ENCODE results near the gene PLA2G15. TPM values are rescaled to one million over a fixed set of nuclear protein-coding genes. Genes with fewer than 3 reads are reported as not detected.

Gene PLA2G15
- total and polyA plus RNA-seq, 2 donors (not counting 1 experiment from before 2014, with no cell fraction given) = 22.2 to 28.7 TPM

DNA sequence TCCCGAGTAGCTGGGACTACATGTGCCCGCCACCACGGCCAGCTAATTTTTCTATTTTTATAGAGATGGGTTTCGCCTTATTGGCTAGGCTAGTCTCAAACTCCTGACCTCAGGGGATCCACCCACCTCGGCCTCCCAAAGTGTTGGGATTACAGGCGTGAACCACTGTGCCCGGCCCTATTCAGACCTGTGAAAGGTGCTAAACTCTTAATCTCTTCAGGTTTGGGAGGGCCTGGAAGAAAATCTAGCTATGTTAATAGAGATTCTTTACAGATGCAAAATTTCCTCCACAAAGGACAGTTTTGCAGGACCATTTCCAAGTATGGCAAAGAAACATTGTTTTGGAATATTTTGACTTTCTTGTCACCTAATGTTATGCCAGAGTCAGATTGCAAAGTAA, 3.1 kb upstream of the PLA2G15 start:
- no peak for DNase-seq (ENCODE audit: low read depth in 2 of 2)
- Histone ChIP-seq H3K4me2 (ENCODE audit: extremely low read depth, insufficient read depth, low read length) (no peak overlapping the region), H3K79me2 (ENCODE audit: control insufficient read depth, insufficient read depth, low read length) (peaks cover 8% of the 10 kb centered on the region), H3K9ac (ENCODE audit: insufficient read depth, low read length) (no peak overlapping the region), H3K4me1 (ENCODE audit: control insufficient read depth, extremely low read depth, insufficient read depth, low read length) (peaks cover 8% of the 10 kb centered on the region), H3K27ac (ENCODE audit: insufficient read depth, low read length) (no peak overlapping the region), H3K27me3 (ENCODE audit: control insufficient read depth, insufficient read depth, low read length) (no peaks in the 10 kb centered on the region), H3K9me3 (ENCODE audit: control insufficient read depth, insufficient read depth, low read depth, low read length) (no peaks in the 10 kb centered on the region), H4K20me1 (ENCODE audit: control insufficient read depth, extremely low read depth, insufficient read depth, low read length) (no peaks in the 10 kb centered on the region), H3K36me3 (ENCODE audit: control insufficient read depth, insufficient read depth, low read length) (no peaks in the 10 kb centered on the region), H3K4me3 (replicated peaks in 1 of 4; ENCODE audit: control extremely low read depth in 1 of 4, insufficient read depth in 1 of 4, low read depth in 3 of 4, low read length in 4 of 4) (no peak overlapping the region), H2AFZ (ENCODE audit: low read length) (no peak overlapping the region)
- TF ChIP-seq EZH2 (IDR thresholded peaks at IDR 0.05; ENCODE audit: low read length, missing control alignments) = no peak
- TF ChIP-seq, protein P1, sequence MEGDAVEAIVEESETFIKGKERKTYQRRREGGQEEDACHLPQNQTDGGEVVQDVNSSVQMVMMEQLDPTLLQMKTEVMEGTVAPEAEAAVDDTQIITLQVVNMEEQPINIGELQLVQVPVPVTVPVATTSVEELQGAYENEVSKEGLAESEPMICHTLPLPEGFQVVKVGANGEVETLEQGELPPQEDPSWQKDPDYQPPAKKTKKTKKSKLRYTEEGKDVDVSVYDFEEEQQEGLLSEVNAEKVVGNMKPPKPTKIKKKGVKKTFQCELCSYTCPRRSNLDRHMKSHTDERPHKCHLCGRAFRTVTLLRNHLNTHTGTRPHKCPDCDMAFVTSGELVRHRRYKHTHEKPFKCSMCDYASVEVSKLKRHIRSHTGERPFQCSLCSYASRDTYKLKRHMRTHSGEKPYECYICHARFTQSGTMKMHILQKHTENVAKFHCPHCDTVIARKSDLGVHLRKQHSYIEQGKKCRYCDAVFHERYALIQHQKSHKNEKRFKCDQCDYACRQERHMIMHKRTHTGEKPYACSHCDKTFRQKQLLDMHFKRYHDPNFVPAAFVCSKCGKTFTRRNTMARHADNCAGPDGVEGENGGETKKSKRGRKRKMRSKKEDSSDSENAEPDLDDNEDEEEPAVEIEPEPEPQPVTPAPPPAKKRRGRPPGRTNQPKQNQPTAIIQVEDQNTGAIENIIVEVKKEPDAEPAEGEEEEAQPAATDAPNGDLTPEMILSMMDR (conservative IDR thresholded peaks at IDR 0.05 in 1 of 2, IDR thresholded peaks at IDR 0.05 in 1 of 2; ENCODE audit: low read depth in 1 of 2, low read length in 2 of 2) = no peak

DNA sequence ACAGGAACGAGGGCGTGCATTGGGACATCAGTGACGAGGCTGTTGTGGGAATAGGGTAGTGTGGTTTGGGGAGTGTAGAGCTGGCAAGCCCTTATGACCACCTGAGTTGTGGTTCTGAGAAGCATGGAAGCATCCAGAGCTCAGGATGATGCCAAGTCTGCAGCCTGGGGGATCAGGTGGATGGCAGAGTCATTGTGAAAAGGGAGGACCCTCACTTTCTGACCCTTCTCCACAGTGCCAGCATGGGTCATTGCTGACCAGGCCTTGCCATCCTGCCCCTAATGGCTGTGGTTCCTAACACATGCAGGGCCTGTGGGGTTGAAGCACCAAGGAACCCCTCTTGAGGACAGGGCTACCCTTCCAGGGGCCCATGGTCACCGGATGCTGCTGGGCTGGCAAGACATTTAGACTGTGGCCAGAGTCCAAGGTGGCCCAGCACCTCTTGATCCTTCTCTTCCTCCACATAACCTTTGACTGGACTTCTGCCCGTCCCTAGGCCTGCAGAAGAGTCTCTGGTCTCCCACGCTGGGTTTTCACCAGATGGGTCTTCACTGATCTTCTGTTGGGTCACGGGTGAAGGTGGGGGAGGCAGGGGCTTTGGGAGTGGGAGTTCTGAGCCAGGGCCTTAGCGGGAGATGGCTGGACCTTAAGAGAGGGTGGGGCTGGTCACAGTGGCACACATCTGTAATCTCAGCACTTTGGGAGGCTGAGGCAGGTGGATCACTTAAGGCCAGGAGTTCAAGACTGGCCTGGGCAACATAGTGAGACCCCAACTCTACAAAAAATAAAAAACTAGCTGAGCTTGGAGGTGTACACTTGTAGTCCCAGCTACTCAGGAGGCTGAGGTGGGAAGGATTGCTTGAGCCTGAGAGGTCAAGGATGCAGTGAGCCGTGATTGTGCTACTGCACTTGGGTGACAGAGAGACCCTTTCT, 2.0 kb upstream of the PLA2G15 start:
- Histone ChIP-seq H3K36me3 (ENCODE audit: control insufficient read depth, insufficient read depth, low read length) (no peaks in the 10 kb centered on the region), H3K79me2 (ENCODE audit: control insufficient read depth, insufficient read depth, low read length) (peaks cover 8% of the 10 kb centered on the region), H3K9ac (ENCODE audit: insufficient read depth, low read length) (no peak overlapping the region), H2AFZ (ENCODE audit: low read length) (no peak overlapping the region), H3K4me3 (replicated peaks in 1 of 4; ENCODE audit: control extremely low read depth in 1 of 4, insufficient read depth in 1 of 4, low read depth in 3 of 4, low read length in 4 of 4) (no peak overlapping the region), H4K20me1 (ENCODE audit: control insufficient read depth, extremely low read depth, insufficient read depth, low read length) (no peaks in the 10 kb centered on the region), H3K9me3 (ENCODE audit: control insufficient read depth, insufficient read depth, low read depth, low read length) (no peaks in the 10 kb centered on the region), H3K27ac (ENCODE audit: insufficient read depth, low read length) (no peak overlapping the region), H3K4me1 (ENCODE audit: control insufficient read depth, extremely low read depth, insufficient read depth, low read length) (peaks cover 7% of the 10 kb centered on the region), H3K27me3 (ENCODE audit: control insufficient read depth, insufficient read depth, low read length) (no peaks in the 10 kb centered on the region), H3K4me2 (ENCODE audit: extremely low read depth, insufficient read depth, low read length) (no peak overlapping the region)
- no peak for DNase-seq (ENCODE audit: low read depth in 2 of 2)
- TF ChIP-seq, protein P1 (conservative IDR thresholded peaks at IDR 0.05 in 1 of 2, IDR thresholded peaks at IDR 0.05 in 1 of 2; ENCODE audit: low read depth in 1 of 2, low read length in 2 of 2) = no peak
- no peak for TF ChIP-seq EZH2 (IDR thresholded peaks at IDR 0.05; ENCODE audit: low read length, missing control alignments)

DNA sequence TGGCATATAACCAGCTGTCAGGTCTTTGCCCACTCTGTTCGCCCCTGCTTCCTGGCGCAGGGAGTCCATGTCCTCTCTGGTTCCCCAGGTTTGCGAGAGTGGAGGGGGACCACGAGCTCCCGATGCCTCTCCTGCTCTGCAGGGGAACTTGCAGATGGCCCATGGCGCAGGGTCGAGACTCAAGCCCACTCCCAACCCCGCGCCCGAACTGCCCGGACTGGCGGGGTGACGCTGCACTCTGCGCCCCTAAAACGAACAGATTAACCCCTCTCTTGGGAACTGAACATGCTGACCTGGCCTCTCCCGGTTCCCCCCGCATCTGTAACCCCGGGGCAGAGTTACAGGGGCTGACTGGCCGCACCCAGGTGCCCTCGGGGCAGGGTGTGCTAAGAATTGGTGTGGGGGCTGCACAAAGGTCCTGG, 681 bp upstream of the PLA2G15 start:
- Histone ChIP-seq H3K9ac (ENCODE audit: insufficient read depth, low read length) (peak overlapping the region; percentile 78), H3K4me1 (ENCODE audit: control insufficient read depth, extremely low read depth, insufficient read depth, low read length) (peaks cover 7% of the 10 kb centered on the region), H3K79me2 (ENCODE audit: control insufficient read depth, insufficient read depth, low read length) (peaks cover 8% of the 10 kb centered on the region), H2AFZ (ENCODE audit: low read length) (peak overlapping the region; percentile 98), H3K27ac (ENCODE audit: insufficient read depth, low read length) (peak overlapping the region; percentile 61), H3K4me2 (ENCODE audit: extremely low read depth, insufficient read depth, low read length) (peak overlapping the region; percentile 99), H3K27me3 (ENCODE audit: control insufficient read depth, insufficient read depth, low read length) (no peaks in the 10 kb centered on the region), H3K36me3 (ENCODE audit: control insufficient read depth, insufficient read depth, low read length) (no peaks in the 10 kb centered on the region), H4K20me1 (ENCODE audit: control insufficient read depth, extremely low read depth, insufficient read depth, low read length) (no peaks in the 10 kb centered on the region), H3K4me3 (replicated peaks in 1 of 4; ENCODE audit: control extremely low read depth in 1 of 4, insufficient read depth in 1 of 4, low read depth in 3 of 4, low read length in 4 of 4) (peak overlapping the region; percentile 78 to 99 (median 88)), H3K9me3 (ENCODE audit: control insufficient read depth, insufficient read depth, low read depth, low read length) (no peaks in the 10 kb centered on the region)
- no peak for TF ChIP-seq EZH2 (IDR thresholded peaks at IDR 0.05; ENCODE audit: low read length, missing control alignments)
- TF ChIP-seq, protein P1 (conservative IDR thresholded peaks at IDR 0.05 in 1 of 2, IDR thresholded peaks at IDR 0.05 in 1 of 2; ENCODE audit: low read depth in 1 of 2, low read length in 2 of 2) = no peak
- no peak for DNase-seq (ENCODE audit: low read depth in 2 of 2)

All from fibroblast of lung (primary cell).